SK-N-SH (cell line): ENCODE data around the gene SDK1.

ENCODE experiments used
- CTCF ChIP-seq: fragments of 200-600 bp; sonication (generic); IDR thresholded peaks from 2 replicates; pipeline ENCODE4 v1.6.1; 2017; ENCODE audit warnings: antibody characterized with exemption, mild to moderate bottlenecking, moderate library complexity
- JUND ChIP-seq: IDR thresholded peaks from 2 replicates; pipeline ENCODE4 v1.4.0; 2012
- POLR2AphosphoS5 ChIP-seq: IDR thresholded peaks from 2 replicates; pipeline ENCODE4 v1.6.1; 2012; ENCODE audit warnings: low read depth, low read length

DNA sequence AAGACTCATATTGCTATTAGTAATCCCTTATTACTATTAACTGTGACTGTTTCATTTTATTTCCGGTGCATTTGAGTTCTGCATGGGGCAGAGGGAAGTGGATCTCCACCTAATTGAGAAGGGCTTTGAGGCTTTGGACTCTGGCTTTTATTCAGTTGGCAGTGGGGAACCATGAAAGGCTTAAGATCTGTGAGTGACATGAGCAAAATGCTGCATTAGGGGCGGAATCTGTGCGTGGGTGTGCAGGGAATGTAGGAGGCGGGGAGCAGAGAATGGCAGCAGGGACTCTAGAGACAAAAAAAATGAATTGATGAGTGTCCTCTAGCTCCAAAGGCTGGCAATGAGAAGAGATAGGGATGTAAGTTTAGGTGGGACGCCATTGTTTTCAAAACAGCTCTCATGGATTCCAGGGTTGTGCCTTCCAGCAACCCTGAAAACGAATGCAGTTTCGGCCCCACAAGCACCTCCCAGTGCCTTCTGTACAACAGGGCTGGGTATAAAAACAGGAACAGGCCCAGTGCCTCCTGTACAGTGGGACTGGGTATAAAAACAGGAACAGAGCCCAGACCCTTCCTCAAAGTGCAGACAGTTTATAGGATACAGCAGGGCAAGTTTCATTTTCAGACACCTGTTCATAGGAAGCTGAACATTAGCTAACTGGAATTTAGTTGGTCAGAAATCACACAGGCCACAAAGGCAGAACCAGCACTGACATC, 717.7 kb downstream of the SDK1 start:
- TF ChIP-seq CTCF (no peak), JUND (no peak), POLR2AphosphoS5 (no peak)
